ENCODE measurements around the gene ATP8A1.

Gene ATP8A1

DNA sequence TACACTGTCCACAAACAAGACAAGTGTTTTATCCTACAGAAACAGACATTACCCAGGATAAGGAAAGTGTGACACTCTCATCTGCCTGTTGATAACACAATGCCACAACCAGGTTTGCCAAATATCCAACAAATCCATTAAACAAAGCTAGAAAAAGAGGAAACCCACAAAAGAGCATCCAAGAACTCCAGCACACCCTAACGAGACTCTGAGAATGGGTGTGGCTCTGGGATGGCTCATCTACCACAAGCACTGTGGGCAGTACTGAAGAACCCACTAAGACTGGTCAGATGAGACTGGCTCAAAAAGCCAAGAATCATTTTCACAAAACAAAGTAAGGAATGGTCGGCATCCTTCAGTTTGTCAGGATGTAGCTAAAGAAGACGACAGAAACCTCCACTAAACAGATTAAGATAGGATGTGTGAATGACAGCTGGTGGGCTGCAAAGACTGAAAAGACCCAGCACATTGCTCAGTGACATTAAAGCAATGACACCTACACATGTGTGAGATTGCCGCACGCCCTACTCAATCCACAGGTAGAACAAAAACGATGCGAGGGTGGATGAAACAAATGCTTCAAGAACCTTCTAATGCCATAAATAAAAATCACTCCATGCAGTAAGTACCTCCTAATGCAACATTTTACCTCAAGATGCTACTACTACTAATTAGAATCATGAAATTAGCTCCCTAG is 14.7 kb downstream of the ATP8A1 start:
- no peak for DNase-seq (ENCODE audit: low read depth)
- TF ChIP-seq, protein P1, sequence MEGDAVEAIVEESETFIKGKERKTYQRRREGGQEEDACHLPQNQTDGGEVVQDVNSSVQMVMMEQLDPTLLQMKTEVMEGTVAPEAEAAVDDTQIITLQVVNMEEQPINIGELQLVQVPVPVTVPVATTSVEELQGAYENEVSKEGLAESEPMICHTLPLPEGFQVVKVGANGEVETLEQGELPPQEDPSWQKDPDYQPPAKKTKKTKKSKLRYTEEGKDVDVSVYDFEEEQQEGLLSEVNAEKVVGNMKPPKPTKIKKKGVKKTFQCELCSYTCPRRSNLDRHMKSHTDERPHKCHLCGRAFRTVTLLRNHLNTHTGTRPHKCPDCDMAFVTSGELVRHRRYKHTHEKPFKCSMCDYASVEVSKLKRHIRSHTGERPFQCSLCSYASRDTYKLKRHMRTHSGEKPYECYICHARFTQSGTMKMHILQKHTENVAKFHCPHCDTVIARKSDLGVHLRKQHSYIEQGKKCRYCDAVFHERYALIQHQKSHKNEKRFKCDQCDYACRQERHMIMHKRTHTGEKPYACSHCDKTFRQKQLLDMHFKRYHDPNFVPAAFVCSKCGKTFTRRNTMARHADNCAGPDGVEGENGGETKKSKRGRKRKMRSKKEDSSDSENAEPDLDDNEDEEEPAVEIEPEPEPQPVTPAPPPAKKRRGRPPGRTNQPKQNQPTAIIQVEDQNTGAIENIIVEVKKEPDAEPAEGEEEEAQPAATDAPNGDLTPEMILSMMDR (IDR thresholded peaks at IDR 0.05; ENCODE audit: control insufficient read depth, insufficient read depth, low read depth, low read length, missing control alignments): no peak
- H3K4me3 ChIP-seq (ENCODE audit: control insufficient read depth, low read depth, low read length): no peak overlapping the region

DNA sequence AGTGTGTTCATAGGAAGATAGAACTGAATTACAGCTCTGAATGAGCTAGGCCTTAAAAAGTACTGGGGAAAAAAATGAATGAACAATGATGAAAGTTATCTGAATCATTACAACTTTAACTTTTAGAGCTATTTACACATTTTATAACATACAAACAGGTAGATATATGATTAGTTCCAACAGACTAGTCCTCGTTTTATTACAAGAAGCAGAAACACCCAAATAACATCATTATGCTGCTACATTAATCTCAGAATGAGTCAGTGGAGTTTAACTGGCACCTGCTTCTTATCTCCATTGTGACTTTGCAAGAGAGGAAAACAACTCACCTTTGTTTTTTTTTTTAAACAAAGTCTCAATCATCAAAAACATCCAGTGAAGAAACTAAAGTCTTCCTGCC is 15.2 kb downstream of the ATP8A1 start:
- H3K4me3 ChIP-seq (ENCODE audit: control insufficient read depth, low read depth, low read length): no peak overlapping the region
- TF ChIP-seq, protein P1 (IDR thresholded peaks at IDR 0.05; ENCODE audit: control insufficient read depth, insufficient read depth, low read depth, low read length, missing control alignments): no peak
- DNase-seq (ENCODE audit: low read depth): no peak

DNA sequence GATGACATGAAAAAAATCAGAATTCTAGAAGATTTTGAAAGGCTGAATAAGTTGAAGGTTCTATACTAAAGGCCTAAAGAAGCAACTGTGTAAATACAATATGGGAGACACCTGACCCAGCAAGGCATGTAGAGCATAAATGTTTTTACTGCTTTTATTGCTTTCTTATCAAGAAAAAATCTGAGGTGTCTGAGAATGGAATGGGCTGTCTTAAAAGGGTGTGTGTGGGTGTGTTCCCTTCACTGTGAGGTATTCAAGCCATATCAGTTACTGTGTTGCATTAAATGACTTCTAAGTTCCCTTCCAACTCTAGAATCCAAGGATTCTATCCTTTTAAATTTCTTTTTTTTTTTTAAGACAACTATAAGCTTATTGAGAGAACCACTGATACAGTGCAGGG is 15.7 kb downstream of the ATP8A1 start:
- no peak for DNase-seq (ENCODE audit: low read depth)
- TF ChIP-seq, protein P1 (IDR thresholded peaks at IDR 0.05; ENCODE audit: control insufficient read depth, insufficient read depth, low read depth, low read length, missing control alignments): no peak
- H3K4me3 ChIP-seq (ENCODE audit: control insufficient read depth, low read depth, low read length): no peak overlapping the region

DNA sequence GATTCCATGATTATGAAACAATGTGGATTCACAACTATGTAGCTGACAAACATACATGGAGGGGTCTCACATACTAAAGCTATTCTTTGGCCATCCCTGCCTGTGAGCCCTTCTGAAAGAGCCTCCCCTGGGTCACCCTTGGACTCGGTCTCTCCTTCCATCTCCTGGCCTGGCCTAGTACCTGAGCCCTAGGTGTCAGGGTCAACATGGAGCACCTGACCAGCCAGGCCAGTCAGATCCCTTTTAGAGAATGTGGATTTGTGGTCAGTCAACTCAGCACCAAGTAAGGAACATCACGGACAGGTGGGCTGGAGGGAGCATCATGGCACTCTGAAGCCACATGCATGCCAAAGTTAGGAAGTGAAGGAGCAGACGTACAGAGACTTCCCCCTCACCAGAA is 16.3 kb downstream of the ATP8A1 start:
- TF ChIP-seq, protein P1 (IDR thresholded peaks at IDR 0.05; ENCODE audit: control insufficient read depth, insufficient read depth, low read depth, low read length, missing control alignments): no peak
- no peak overlapping the region for H3K4me3 ChIP-seq (ENCODE audit: control insufficient read depth, low read depth, low read length)
- no peak for DNase-seq (ENCODE audit: low read depth)

DNA sequence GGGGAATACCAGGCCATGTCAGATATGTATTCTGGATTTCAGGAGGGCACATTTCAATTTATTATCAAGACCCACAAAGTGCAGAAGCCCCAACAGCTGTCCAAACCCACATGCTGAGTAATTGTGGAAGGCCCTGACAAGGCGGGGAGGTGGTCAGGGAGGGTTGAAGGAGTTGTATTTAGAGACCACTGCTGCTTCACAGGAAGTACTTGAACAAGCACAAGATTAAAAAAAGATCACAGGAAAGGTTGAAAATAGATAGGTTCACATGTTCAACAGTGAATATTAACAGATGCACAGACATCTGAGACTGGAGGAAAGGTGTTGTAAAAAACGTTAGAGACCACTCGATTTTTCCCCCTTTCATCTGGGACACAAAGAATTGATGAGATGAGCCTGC is 17.9 kb downstream of the ATP8A1 start:
- no peak overlapping the region for H3K4me3 ChIP-seq (ENCODE audit: control insufficient read depth, low read depth, low read length)
- TF ChIP-seq, protein P1 (IDR thresholded peaks at IDR 0.05; ENCODE audit: control insufficient read depth, insufficient read depth, low read depth, low read length, missing control alignments): no peak
- no peak for DNase-seq (ENCODE audit: low read depth)

DNA sequence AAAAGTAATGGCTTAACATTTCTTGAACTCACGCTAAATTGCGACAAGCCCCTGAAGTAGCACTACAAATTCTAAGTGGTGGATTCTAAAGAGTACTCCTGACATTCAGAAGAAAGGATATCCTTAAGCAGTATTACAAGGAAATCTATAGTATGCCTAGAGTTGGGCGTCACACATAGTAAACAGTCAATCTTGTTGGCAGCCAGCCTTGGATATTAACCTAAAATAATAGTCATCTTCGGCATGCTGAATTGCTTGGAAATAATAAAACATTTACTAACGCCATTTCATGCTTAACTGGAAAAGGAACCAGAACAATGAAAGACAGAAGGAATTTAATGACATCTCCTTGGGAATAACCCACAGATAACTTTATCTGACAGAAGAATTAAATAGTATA is 18.6 kb downstream of the ATP8A1 start:
- DNase-seq (ENCODE audit: low read depth): no peak
- no peak overlapping the region for H3K4me3 ChIP-seq (ENCODE audit: control insufficient read depth, low read depth, low read length)
- TF ChIP-seq, protein P1 (IDR thresholded peaks at IDR 0.05; ENCODE audit: control insufficient read depth, insufficient read depth, low read depth, low read length, missing control alignments): no peak

Measured in AG09309 (cell line).